Liver (tissue), 3 donors: ENCODE measurements around the gene ARNT2.

Experiments
- GABPA ChIP-seq, 2 donors: IDR thresholded peaks in 1 of 2; conservative IDR thresholded peaks in 1 of 2; 2 replicates each; pipeline ENCODE4 v1.6.1; 2016; ENCODE audit warnings: antibody characterized with exemption in 2 of 2, mild to moderate bottlenecking in 1 of 2, moderate library complexity in 1 of 2
- RAD21 ChIP-seq, 2 donors: IDR thresholded peaks; 2 replicates each; pipeline ENCODE4 v1.6.1; 2016; ENCODE audit warnings: antibody characterized with exemption in 2 of 2, mild to moderate bottlenecking in 2 of 2
- TAF1 ChIP-seq: conservative IDR thresholded peaks from 2 replicates; pipeline ENCODE4 v1.6.1; 2016; ENCODE audit warnings: antibody characterized with exemption, mild to moderate bottlenecking
- YY1 ChIP-seq: IDR thresholded peaks from 2 replicates; pipeline ENCODE4 v1.6.1; 2016; ENCODE audit warnings: antibody characterized with exemption, mild to moderate bottlenecking
- TF ChIP-seq, protein P1 (sequence below): fragments of 150-350 bp; IDR thresholded peaks from 2 replicates; pipeline ENCODE4 v1.5.1; 2017; ENCODE audit warnings: improper control_type of control experiment, low read depth, low read length; ENCODE audit not compliant: missing input control
- TF ChIP-seq, protein P2 (sequence below): IDR thresholded peaks from 2 replicates; pipeline ENCODE4 v1.6.1; 2016; ENCODE audit warnings: antibody characterized with exemption
- TF ChIP-seq, protein P3 (sequence below): IDR thresholded peaks from 2 replicates; pipeline ENCODE4 v1.6.1; 2016; ENCODE audit warnings: antibody characterized with exemption, mild to moderate bottlenecking
- TF ChIP-seq, protein P4 (sequence below): IDR thresholded peaks from 2 replicates; pipeline ENCODE4 v1.6.1; 2016; ENCODE audit warnings: antibody characterized with exemption
- donor health status: healthy.
- donor health status: healthy.

DNA sequence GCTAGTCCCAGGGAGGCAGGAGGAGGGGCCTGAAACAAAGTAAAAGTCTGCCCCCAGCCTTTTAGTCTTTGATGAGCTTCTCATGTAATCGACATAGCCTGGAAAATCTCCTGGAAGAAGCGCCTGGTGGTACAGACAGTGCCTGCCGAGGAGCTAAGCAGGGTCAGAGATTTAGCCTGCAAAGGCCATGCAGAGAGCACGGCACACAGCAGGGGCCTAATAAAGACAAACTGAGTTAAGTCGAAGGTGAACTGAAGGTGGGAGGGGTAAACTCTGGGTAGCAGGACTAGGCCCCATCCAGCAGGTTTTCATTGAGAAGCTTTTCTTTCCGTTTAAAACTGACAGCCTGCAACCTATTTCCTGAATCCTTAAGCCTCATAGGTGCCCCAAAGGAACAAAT is 175.4 kb downstream of the ARNT2 start:
- TF ChIP-seq, protein P1, sequence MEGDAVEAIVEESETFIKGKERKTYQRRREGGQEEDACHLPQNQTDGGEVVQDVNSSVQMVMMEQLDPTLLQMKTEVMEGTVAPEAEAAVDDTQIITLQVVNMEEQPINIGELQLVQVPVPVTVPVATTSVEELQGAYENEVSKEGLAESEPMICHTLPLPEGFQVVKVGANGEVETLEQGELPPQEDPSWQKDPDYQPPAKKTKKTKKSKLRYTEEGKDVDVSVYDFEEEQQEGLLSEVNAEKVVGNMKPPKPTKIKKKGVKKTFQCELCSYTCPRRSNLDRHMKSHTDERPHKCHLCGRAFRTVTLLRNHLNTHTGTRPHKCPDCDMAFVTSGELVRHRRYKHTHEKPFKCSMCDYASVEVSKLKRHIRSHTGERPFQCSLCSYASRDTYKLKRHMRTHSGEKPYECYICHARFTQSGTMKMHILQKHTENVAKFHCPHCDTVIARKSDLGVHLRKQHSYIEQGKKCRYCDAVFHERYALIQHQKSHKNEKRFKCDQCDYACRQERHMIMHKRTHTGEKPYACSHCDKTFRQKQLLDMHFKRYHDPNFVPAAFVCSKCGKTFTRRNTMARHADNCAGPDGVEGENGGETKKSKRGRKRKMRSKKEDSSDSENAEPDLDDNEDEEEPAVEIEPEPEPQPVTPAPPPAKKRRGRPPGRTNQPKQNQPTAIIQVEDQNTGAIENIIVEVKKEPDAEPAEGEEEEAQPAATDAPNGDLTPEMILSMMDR, result no peak
- TF ChIP-seq RAD21 (IDR thresholded peaks at IDR 0.05) (no peak), GABPA (IDR thresholded peaks at IDR 0.05 in 1 of 2, conservative IDR thresholded peaks at IDR 0.05 in 1 of 2) (no peak), YY1 (no peak), TAF1 (no peak)
- TF ChIP-seq, protein P2, sequence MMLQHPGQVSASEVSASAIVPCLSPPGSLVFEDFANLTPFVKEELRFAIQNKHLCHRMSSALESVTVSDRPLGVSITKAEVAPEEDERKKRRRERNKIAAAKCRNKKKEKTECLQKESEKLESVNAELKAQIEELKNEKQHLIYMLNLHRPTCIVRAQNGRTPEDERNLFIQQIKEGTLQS, result no peak
- TF ChIP-seq, protein P3, sequence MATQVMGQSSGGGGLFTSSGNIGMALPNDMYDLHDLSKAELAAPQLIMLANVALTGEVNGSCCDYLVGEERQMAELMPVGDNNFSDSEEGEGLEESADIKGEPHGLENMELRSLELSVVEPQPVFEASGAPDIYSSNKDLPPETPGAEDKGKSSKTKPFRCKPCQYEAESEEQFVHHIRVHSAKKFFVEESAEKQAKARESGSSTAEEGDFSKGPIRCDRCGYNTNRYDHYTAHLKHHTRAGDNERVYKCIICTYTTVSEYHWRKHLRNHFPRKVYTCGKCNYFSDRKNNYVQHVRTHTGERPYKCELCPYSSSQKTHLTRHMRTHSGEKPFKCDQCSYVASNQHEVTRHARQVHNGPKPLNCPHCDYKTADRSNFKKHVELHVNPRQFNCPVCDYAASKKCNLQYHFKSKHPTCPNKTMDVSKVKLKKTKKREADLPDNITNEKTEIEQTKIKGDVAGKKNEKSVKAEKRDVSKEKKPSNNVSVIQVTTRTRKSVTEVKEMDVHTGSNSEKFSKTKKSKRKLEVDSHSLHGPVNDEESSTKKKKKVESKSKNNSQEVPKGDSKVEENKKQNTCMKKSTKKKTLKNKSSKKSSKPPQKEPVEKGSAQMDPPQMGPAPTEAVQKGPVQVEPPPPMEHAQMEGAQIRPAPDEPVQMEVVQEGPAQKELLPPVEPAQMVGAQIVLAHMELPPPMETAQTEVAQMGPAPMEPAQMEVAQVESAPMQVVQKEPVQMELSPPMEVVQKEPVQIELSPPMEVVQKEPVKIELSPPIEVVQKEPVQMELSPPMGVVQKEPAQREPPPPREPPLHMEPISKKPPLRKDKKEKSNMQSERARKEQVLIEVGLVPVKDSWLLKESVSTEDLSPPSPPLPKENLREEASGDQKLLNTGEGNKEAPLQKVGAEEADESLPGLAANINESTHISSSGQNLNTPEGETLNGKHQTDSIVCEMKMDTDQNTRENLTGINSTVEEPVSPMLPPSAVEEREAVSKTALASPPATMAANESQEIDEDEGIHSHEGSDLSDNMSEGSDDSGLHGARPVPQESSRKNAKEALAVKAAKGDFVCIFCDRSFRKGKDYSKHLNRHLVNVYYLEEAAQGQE, result no peak
- TF ChIP-seq, protein P4, sequence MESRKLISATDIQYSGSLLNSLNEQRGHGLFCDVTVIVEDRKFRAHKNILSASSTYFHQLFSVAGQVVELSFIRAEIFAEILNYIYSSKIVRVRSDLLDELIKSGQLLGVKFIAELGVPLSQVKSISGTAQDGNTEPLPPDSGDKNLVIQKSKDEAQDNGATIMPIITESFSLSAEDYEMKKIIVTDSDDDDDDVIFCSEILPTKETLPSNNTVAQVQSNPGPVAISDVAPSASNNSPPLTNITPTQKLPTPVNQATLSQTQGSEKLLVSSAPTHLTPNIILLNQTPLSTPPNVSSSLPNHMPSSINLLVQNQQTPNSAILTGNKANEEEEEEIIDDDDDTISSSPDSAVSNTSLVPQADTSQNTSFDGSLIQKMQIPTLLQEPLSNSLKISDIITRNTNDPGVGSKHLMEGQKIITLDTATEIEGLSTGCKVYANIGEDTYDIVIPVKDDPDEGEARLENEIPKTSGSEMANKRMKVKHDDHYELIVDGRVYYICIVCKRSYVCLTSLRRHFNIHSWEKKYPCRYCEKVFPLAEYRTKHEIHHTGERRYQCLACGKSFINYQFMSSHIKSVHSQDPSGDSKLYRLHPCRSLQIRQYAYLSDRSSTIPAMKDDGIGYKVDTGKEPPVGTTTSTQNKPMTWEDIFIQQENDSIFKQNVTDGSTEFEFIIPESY, result no peak
